Left kidney (tissue), 2 donors: ENCODE data around the gene CGREF1. TPM values are rescaled to one million over a fixed set of nuclear protein-coding genes. Genes with fewer than 3 reads are reported as not detected.
"Not testable (repeated sequence)": the region's sequence is repeated elsewhere in the genome, so short reads cannot be mapped to it uniquely, and the experiment has no call there.

Experiments used
- DNase-seq: peaks from one replicate; pipeline ENCODE4 v3.0.0-alpha.2; 2013
- polyA plus RNA-seq: library from polyadenylated mRNA; unstranded; fragments of 120-200 nt; gene quantifications from one replicate; pipeline ENCODE4 v1.2.1, GENCODE V29; 2013; ENCODE audit not compliant: insufficient read length

Gene CGREF1
- polyA plus RNA-seq, 1 donor, result 5.4 TPM

DNA sequence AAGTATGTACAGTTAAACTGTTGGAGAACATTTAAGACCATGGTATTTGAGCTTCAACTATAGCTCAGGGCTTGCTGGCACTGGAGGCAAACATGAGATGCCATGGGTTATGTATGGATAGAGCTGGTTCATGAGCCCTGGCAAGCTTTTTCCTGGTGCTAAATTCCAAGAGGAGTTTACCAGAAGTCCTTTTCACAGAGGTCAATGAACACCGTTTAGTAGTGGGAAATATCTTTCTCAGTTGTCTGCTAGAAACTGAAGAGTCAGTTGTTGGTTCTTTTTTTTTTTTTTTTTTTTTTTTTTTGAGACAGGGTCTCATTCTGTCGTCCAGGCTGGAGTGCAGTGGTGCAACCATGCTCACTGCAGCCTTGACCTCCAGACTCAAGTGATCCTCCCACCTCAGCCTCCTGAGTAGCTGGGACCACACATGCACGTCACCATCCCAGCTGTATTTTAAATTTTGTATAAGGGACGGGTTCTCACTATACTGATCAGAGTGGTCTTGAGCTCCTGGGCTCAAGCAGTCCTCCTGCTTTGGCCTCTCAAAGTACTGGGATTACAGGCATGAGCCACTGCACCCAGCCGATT is 31.0 kb downstream of the CGREF1 start:
- DNase-seq, result no peak

GRCh38 chr2:27086724-27087593 is 32.0 kb downstream of the CGREF1 start, which contains the start of gene KHK:
KHK (plus strand) TSS chr2:27086772; CDS start chr2:27087260, 488 bp downstream.
- DNase-seq, result no peak

DNA sequence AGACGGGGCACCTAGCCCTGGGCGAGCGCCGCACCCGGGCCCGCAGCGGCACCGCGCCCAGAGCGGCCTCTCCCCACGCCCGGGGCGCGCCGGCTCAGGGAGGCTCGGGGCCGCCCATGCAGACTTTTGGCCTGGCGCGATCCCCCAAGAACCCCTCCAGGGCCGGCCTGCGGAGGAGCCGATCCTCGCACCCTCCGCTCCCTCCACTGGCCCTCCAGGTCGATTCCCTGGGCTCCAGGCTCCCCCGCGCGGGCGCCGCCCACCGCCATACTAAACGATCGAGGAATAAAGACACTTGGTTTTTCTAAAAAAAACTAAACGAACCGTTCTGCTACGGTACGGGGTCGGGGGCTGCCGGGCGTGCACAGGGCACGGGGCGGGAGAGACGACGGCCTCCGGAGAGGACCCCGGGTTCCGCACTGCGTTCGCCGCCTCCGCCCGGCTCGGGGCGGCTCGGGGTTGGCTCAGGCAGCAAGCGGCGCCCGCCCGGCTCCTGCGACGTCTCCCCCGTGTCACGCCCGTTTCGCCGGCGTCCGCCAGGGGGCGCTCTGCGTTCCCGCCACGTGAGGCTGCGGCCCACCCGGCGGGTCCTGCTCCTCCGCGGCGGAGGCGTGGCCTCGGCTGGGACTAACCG is 32.7 kb downstream of the CGREF1 start:
- DNase-seq, result peak; percentile 93

GRCh38 chr2:27085673-27086089 is 33.2 kb downstream of the CGREF1 start:
- DNase-seq, result no peak

- no peak for DNase-seq
Measured at GRCh38 chr2:27085062-27085672, 33.8 kb downstream of the CGREF1 start.

DNA sequence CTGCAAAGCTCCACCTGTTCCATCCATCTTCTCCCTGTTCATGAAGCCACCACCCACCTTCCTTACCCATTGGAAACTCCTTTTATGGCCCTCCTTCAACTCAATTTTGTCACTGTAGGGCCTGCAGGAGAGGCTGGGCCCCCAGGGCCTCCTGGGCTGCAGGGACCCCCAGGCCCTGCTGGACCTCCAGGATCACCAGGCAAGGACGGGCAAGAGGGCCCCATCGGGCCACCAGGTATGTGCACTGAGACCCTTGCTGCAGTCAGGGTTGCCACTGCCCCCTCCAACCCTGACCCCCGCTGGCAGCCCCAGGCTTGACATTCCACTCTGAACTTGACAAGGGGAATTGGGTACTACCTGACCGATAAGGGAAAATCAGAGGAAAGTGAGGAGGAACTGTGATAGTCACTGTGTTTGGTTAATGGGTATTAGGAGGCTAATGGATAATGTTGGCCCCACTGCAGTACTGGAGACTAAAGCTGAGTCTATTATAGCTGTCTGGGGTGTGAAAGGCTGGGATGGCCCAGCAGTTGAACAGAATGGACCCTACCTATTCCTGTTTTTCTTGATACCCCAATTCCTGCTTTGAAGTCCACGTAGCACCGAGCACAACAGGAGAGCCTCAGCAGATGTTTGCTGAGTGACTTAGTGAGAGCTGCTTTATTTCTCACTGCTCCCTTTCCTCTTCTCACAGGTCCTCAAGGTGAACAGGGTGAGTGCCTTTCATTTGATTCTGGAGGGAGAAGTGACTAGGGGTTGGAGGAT is 34.4 kb downstream of the CGREF1 start:
- DNase-seq, result no peak

- DNase-seq, result no peak
Measured at GRCh38 chr2:27083410-27084296, 35.3 kb downstream of the CGREF1 start.

- DNase-seq, result no peak
Measured at GRCh38 chr2:27082773-27083409, 36.0 kb downstream of the CGREF1 start.

- DNase-seq, result no peak
Measured at GRCh38 chr2:27081984-27082772, 36.8 kb downstream of the CGREF1 start.

GRCh38 chr2:27080603-27080936 is 38.4 kb downstream of the CGREF1 start:
- DNase-seq, result no peak

GRCh38 chr2:27080140-27080469 is 38.8 kb downstream of the CGREF1 start:
- DNase-seq, result no peak

DNA sequence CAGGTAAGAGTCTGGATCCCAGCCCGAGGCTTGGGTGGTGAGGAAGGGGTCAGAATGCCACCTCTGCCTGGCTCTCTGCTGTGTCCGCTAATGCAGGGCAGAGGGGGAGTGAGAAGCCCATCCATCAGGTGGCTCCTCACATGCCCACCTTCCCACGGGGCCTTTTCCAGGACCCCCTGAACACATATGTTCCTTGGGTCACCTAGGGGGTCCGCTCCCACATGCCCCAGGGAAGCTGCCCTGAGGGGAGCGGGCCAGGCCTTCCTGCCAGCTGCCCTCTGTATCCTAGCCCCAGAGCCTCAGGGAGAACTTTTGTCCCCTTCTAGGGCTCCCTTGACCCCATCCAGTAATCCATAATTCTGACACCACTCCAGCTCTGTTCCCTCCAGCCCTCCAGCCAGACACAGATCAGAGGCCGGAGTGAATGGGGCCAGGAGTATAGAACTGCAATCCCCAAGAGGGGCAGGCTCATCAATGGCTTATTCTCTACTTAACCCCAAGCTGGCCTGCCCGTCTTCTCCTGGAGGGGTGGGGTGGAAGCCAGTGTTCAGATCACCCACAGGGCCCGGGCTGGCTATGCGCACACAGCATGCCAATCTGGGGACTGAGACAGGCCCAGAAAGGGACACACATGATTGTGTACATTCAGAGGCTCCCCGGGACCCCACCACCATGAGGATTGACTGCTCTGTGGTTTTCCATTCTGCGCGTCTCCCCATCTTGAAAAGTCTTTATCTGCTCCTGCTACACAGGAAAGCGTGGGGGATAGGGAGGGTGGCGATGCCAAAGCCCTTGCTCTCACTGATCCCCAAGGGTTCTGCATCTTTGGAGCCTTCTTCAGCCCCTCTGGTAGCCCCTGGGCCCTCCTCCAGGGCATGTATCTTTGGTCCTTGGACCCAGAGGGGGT is 39.4 kb downstream of the CGREF1 start:
- no peak for DNase-seq

GRCh38 chr2:27078267-27079194 is 40.4 kb downstream of the CGREF1 start, which contains the start of gene EMILIN1:
EMILIN1 (plus strand) TSS chr2:27078615; CDS start chr2:27079066, 451 bp downstream.
- peak; percentile 85 for DNase-seq

DNA sequence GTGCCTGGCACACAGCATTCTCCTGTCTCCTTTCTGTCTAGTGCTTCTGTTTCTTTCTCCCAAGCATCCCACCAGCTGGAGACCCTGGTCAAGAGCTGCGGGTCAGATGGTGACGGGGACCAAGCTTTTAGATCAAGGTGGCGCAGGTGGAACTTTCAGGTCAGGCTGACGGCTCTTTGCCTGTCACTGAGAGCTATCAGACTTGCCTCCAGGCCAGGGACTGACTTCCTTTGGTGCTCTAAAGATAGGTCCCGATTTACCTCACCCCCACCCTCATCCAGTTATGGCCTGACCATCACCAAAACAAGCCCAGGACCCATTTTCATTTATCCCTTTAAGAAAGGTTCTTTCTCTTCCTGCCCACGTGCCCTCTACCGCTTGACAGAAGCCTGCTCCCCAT is 41.7 kb downstream of the CGREF1 start:
- no peak for DNase-seq

- DNase-seq, result no peak
Measured at GRCh38 chr2:27076323-27076722, 42.6 kb downstream of the CGREF1 start.

DNA sequence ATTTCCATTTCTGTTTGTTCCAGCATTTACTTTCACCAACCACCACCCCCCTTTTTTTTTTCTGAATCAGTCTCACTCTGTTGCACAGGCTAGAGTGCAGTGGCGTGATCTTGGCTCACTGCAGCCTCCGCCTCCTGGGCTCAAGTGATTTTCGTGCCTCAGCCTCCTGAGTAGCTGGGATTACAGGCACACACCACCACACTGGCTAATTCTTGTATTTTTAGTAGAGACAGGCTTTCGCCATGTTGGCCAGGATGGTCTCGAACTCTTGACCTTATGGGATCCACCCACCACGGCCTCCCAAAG is 43.4 kb downstream of the CGREF1 start:
- not testable (repeated sequence) for DNase-seq
